H9 (cell line): Measurements from ENCODE around the gene ASB18. TPM values are rescaled to one million over a fixed set of nuclear protein-coding genes. Genes with fewer than 3 reads are reported as not detected.

ENCODE experiments used
- DNase-seq: peaks from one replicate; pipeline ENCODE4 v3.0.0-alpha.2; 2017
- H2AFZ ChIP-seq: one replicate; pipeline ENCODE4 v1.6.1; 2013; ENCODE audit warnings: mild to moderate bottlenecking, low read length, control low read depth, moderate library complexity
- H2AK5ac ChIP-seq: 2 replicates; pipeline ENCODE4 v1.6.1; 2013; ENCODE audit warnings: low read length, control low read depth, mixed read lengths; ENCODE audit not compliant: insufficient read length
- H2BK120ac ChIP-seq: one replicate; pipeline ENCODE4 v1.6.1; 2013; ENCODE audit warnings: low read depth, mild to moderate bottlenecking, low read length, control low read depth, inconsistent platforms; ENCODE audit not compliant: poor library complexity, severe bottlenecking
- H2BK12ac ChIP-seq: 2 replicates; pipeline ENCODE4 v1.6.1; 2013; ENCODE audit warnings: low read length, control low read depth, mixed read lengths, low read depth; ENCODE audit not compliant: insufficient read length
- H2BK15ac ChIP-seq: 2 replicates; pipeline ENCODE4 v1.6.1; 2013; ENCODE audit warnings: low read depth, low read length, control low read depth
- H2BK20ac ChIP-seq: one replicate; pipeline ENCODE4 v1.6.1; 2013; ENCODE audit warnings: low read depth, mild to moderate bottlenecking, low read length, control low read depth, inconsistent platforms; ENCODE audit not compliant: poor library complexity, severe bottlenecking
- H2BK5ac ChIP-seq: 2 replicates; pipeline ENCODE4 v1.6.1; 2013; ENCODE audit warnings: low read length, control low read depth, mixed read lengths; ENCODE audit not compliant: insufficient read length
- H3K14ac ChIP-seq: 2 replicates; pipeline ENCODE4 v1.6.1; 2013; ENCODE audit warnings: low read length, control low read depth; ENCODE audit not compliant: insufficient read depth
- H3K18ac ChIP-seq: 2 replicates; pipeline ENCODE4 v1.6.1; 2013; ENCODE audit warnings: low read depth, mild to moderate bottlenecking, mixed read lengths, low read length, control low read depth; ENCODE audit not compliant: insufficient read length
- H3K23ac ChIP-seq: 2 replicates; pipeline ENCODE4 v1.6.1; 2013; ENCODE audit warnings: low read length, control low read depth, mixed read lengths, low read depth; ENCODE audit not compliant: insufficient read length
- H3K23me2 ChIP-seq: 2 replicates; pipeline ENCODE4 v1.6.1; 2013; ENCODE audit warnings: low read depth, mild to moderate bottlenecking, mixed read lengths, low read length, control low read depth; ENCODE audit not compliant: insufficient read length, poor library complexity, severe bottlenecking
- H3K27ac ChIP-seq: 2 replicates; pipeline ENCODE4 v1.5.1; 2013; ENCODE audit warnings: low read length, control low read depth, mixed read lengths, low read depth; ENCODE audit not compliant: insufficient read length
- H3K27me3 ChIP-seq: 2 replicates; pipeline ENCODE4 v1.6.1; 2013; ENCODE audit warnings: low read length, control low read depth, inconsistent platforms; ENCODE audit not compliant: insufficient read depth
- H3K4ac ChIP-seq: 2 replicates; pipeline ENCODE4 v1.6.1; 2013; ENCODE audit warnings: low read depth, mild to moderate bottlenecking, control low read depth, inconsistent platforms, low read length, moderate library complexity
- H3K4me1 ChIP-seq: 2 replicates; pipeline ENCODE4 v1.6.1; 2013; ENCODE audit warnings: low read length, control low read depth, inconsistent platforms; ENCODE audit not compliant: insufficient read depth
- H3K4me2 ChIP-seq: 2 replicates; pipeline ENCODE4 v1.6.1; 2013; ENCODE audit warnings: low read length, control low read depth, mixed read lengths; ENCODE audit not compliant: insufficient read length, insufficient read depth
- H3K56ac ChIP-seq: 2 replicates; pipeline ENCODE4 v1.6.1; 2013; ENCODE audit warnings: low read depth, mild to moderate bottlenecking, mixed read lengths, low read length, control low read depth; ENCODE audit not compliant: insufficient read length
- H3K79me1 ChIP-seq: 2 replicates; pipeline ENCODE4 v1.6.1; 2013; ENCODE audit warnings: low read depth, mild to moderate bottlenecking, moderate library complexity, low read length, control low read depth, inconsistent platforms; ENCODE audit not compliant: insufficient read depth, poor library complexity, severe bottlenecking
- H3K79me2 ChIP-seq: 2 replicates; pipeline ENCODE4 v1.6.1; 2013; ENCODE audit warnings: low read length, control low read depth, inconsistent platforms; ENCODE audit not compliant: insufficient read depth
- H3K9ac ChIP-seq: 2 replicates; pipeline ENCODE4 v1.6.1; 2013; ENCODE audit warnings: low read length, control low read depth, mixed read lengths; ENCODE audit not compliant: insufficient read length; ENCODE audit errors: extremely low read depth
- H3K9me3 ChIP-seq: one replicate; pipeline ENCODE4 v1.6.1; 2013; ENCODE audit warnings: low read depth, low read length, inconsistent platforms; ENCODE audit not compliant: control insufficient read depth
- H3T11ph ChIP-seq: one replicate; pipeline ENCODE4 v1.6.1; 2013; ENCODE audit warnings: mild to moderate bottlenecking, low read length, control low read depth, inconsistent platforms
- H4K20me1 ChIP-seq: one replicate; pipeline ENCODE4 v1.6.1; 2013; ENCODE audit not compliant: control insufficient read depth, insufficient read length, insufficient read depth
- H4K5ac ChIP-seq: 2 replicates; pipeline ENCODE4 v1.6.1; 2013; ENCODE audit warnings: low read depth, mild to moderate bottlenecking, mixed read lengths, low read length, control low read depth; ENCODE audit not compliant: insufficient read length
- H4K8ac ChIP-seq: replicated peaks from 2 replicates; pipeline ENCODE4 v1.6.1; 2013; ENCODE audit warnings: low read length, control low read depth, mixed read lengths, low read depth; ENCODE audit not compliant: insufficient read length
- H4K91ac ChIP-seq: 2 replicates; pipeline ENCODE4 v1.6.1; 2013; ENCODE audit warnings: low read depth, mild to moderate bottlenecking, moderate library complexity, mixed read lengths, low read length, control low read depth; ENCODE audit not compliant: insufficient read length
- H3K27ac Mint-ChIP-seq, 3 experiments: 2 replicates in 2 of 3; 3 replicates in 1 of 3; pipeline ENCODE4 v1.8.0; 2020 to 2021; ENCODE audit warnings: mixed read lengths in 3 of 3, mild to moderate bottlenecking in 1 of 3, moderate library complexity in 1 of 3
- H3K27me3 Mint-ChIP-seq: 2 replicates; pipeline ENCODE4 v1.8.0; 2021; ENCODE audit warnings: low read depth, mild to moderate bottlenecking, moderate library complexity, mixed read lengths
- H3K36me3 Mint-ChIP-seq, 3 experiments: 2 replicates in 2 of 3; 3 replicates in 1 of 3; pipeline ENCODE4 v1.8.0; 2020 to 2021; ENCODE audit warnings: low read depth in 3 of 3, mixed read lengths in 3 of 3; ENCODE audit not compliant: insufficient read depth in 1 of 3
- H3K4me1 Mint-ChIP-seq, 2 experiments: 2 replicates each; pipeline ENCODE4 v1.8.0; 2020; ENCODE audit warnings: mixed read lengths in 2 of 2
- H3K4me3 Mint-ChIP-seq, 2 experiments: 2 replicates in 1 of 2; 3 replicates in 1 of 2; pipeline ENCODE4 v1.8.0; 2020 to 2021; ENCODE audit warnings: mild to moderate bottlenecking in 2 of 2, mixed read lengths in 2 of 2, moderate library complexity in 1 of 2
- H3K9me3 Mint-ChIP-seq, 2 experiments: 2 replicates in 1 of 2; 3 replicates in 1 of 2; pipeline ENCODE4 v1.8.0; 2020; ENCODE audit warnings: mild to moderate bottlenecking in 2 of 2, mixed read lengths in 2 of 2, moderate library complexity in 1 of 2
- WGBS: extraction: QIAGEN DNeasy Blood & Tissue Kit; methylation state at CpG from one replicate; pipeline ENCODE4 v1.1.7; 2013; ENCODE audit warnings: missing lambda C conversion rate, low lambda C conversion rate, mixed read lengths; ENCODE audit not compliant: insufficient read length; ENCODE audit errors: extremely low coverage; 5-methylcytosine and 5-hydroxymethylcytosine counted together
- total RNA-seq: library from RNA; stranded (reverse); gene quantifications from 2 replicates; pipeline ENCODE4 v1.2.1, GENCODE V29; 2021
- TF ChIP-seq, protein P1 (sequence below): fragments of 200-600 bp; sonication (generic); conservative IDR thresholded peaks from 3 replicates; pipeline ENCODE4 v1.8.0; 2021; ENCODE audit warnings: antibody characterized with exemption, mild to moderate bottlenecking

The ASB18 gene
- total RNA-seq, 1 experiment from 2014 or later: not detected

DNA sequence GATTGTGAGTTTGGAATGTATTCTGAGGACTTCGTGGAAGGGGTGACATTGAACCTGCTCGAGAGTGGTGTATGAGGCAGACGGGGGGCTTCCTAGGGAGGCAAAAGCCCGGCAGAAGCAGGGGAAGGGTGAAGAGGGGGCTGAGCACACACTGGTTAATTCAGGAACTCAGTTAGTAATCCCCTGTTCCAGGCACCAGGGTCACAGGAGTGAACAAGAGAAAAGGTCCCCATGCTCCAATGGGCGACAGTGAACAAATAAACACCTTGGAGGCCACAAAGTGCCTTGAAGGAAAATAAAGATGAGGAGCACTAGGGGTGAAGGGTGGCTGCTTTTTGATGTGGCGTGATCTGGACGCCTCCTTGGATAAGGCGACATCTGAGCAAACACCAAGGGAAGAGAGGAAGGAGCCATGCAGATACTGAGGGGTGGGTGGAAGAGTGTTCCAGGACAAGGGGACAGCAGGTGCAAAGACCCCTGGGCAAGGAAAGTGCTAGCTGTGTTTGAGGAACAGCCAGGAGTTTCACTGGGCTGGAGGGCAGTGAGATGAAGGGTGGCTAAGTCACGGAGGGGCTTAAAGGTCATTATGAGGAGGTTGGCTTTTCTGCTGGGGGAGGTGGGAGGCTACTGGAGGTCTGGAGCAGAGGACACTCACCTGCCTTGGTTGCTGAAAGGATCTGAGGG, 26.7 kb upstream of the ASB18 start:
- no peaks in the 10 kb centered on the region for H3K9me3 ChIP-seq
- no CpG with 5 or more reads among the region's 9 CpGs for WGBS
- H3K27me3 ChIP-seq: no peaks in the 10 kb centered on the region

More for the DNA sequence above, 26.7 kb upstream of the ASB18 start:
- Mint-ChIP-seq H3K36me3 (no peaks in the 10 kb centered on the region), H3K4me3 (no peak overlapping the region), H3K4me1 (no peaks in the 10 kb centered on the region), H3K27ac (no peak overlapping the region; a peak in 1 of 7 replicates), H3K27me3 (peaks cover 34% of the 10 kb centered on the region), H3K9me3 (no peaks in the 10 kb centered on the region; a peak in 1 of 5 replicates)
- Histone ChIP-seq H4K8ac (no peak overlapping the region), H2BK15ac (no peak overlapping the region), H3K14ac (no peak overlapping the region; the same call in 1 of the 2 replicates), H3K23me2 (no peaks in the 10 kb centered on the region), H2BK20ac (no peak overlapping the region), H4K5ac (no peak overlapping the region), H2BK5ac (no peak overlapping the region), H3K9ac (no peak overlapping the region), H2AK5ac (no peak overlapping the region), H3K23ac (no peak overlapping the region), H3K79me1 (no peaks in the 10 kb centered on the region), H3K4me1 (no peaks in the 10 kb centered on the region), H2BK12ac (no peak overlapping the region), H3K18ac (no peak overlapping the region), H3K4me2 (no peak overlapping the region), H2AFZ (no peak overlapping the region), H2BK120ac (no peak overlapping the region), H4K20me1 (no peaks in the 10 kb centered on the region), H3K56ac (no peak overlapping the region), H3K79me2 (no peaks in the 10 kb centered on the region), H4K91ac (no peak overlapping the region), H3T11ph (no peak overlapping the region), H3K27ac (no peak overlapping the region), H3K4ac (no peak overlapping the region)
- TF ChIP-seq, protein P1, sequence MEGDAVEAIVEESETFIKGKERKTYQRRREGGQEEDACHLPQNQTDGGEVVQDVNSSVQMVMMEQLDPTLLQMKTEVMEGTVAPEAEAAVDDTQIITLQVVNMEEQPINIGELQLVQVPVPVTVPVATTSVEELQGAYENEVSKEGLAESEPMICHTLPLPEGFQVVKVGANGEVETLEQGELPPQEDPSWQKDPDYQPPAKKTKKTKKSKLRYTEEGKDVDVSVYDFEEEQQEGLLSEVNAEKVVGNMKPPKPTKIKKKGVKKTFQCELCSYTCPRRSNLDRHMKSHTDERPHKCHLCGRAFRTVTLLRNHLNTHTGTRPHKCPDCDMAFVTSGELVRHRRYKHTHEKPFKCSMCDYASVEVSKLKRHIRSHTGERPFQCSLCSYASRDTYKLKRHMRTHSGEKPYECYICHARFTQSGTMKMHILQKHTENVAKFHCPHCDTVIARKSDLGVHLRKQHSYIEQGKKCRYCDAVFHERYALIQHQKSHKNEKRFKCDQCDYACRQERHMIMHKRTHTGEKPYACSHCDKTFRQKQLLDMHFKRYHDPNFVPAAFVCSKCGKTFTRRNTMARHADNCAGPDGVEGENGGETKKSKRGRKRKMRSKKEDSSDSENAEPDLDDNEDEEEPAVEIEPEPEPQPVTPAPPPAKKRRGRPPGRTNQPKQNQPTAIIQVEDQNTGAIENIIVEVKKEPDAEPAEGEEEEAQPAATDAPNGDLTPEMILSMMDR: no peak
- DNase-seq: no peak
